ENCODE measurements around the gene NEDD1.

The NEDD1 gene

GRCh38 chr12:96912943-96913342 lies 5.9 kb downstream of the NEDD1 start:
- DNase-seq (ENCODE audit: low read depth) = no peak
- TF ChIP-seq CTCF (conservative IDR thresholded peaks at IDR 0.05; ENCODE audit: low read depth, low read length) = no peak
- H3K4me3 ChIP-seq (ENCODE audit: low read depth, low read length) = no peak overlapping the region

GRCh38 chr12:96919510-96920210 lies 12.6 kb downstream of the NEDD1 start:
- no peak for DNase-seq (ENCODE audit: low read depth)
- no peak for TF ChIP-seq CTCF (conservative IDR thresholded peaks at IDR 0.05; ENCODE audit: low read depth, low read length)
- no peak overlapping the region for H3K4me3 ChIP-seq (ENCODE audit: low read depth, low read length)

GRCh38 chr12:96948782-96949181 lies 41.7 kb downstream of the NEDD1 start:
- H3K4me3 ChIP-seq (ENCODE audit: low read depth, low read length) = no peak overlapping the region
- DNase-seq (ENCODE audit: low read depth) = peak; percentile 6
- TF ChIP-seq CTCF (conservative IDR thresholded peaks at IDR 0.05; ENCODE audit: low read depth, low read length) = no peak

- TF ChIP-seq CTCF (conservative IDR thresholded peaks at IDR 0.05; ENCODE audit: low read depth, low read length) = no peak
- H3K4me3 ChIP-seq (ENCODE audit: low read depth, low read length) = no peak overlapping the region
- DNase-seq (ENCODE audit: low read depth) = no peak
Observed at GRCh38 chr12:96979532-96979931, 72.5 kb downstream of the NEDD1 start.

- TF ChIP-seq CTCF (conservative IDR thresholded peaks at IDR 0.05; ENCODE audit: low read depth, low read length) = no peak
- peak; percentile 76 for DNase-seq (ENCODE audit: low read depth)
- H3K4me3 ChIP-seq (ENCODE audit: low read depth, low read length) = no peak overlapping the region
Observed at GRCh38 chr12:96980991-96981414, 73.9 kb downstream of the NEDD1 start.

- DNase-seq (ENCODE audit: low read depth) = no peak
- TF ChIP-seq CTCF (conservative IDR thresholded peaks at IDR 0.05; ENCODE audit: low read depth, low read length) = no peak
- H3K4me3 ChIP-seq (ENCODE audit: low read depth, low read length) = no peak overlapping the region
Observed at GRCh38 chr12:96981911-96982310, 74.9 kb downstream of the NEDD1 start.

GRCh38 chr12:96982671-96983070 lies 75.6 kb downstream of the NEDD1 start:
- no peak for TF ChIP-seq CTCF (conservative IDR thresholded peaks at IDR 0.05; ENCODE audit: low read depth, low read length)
- no peak for DNase-seq (ENCODE audit: low read depth)

More at GRCh38 chr12:96982671-96983070, 75.6 kb downstream of the NEDD1 start:
- no peak overlapping the region for H3K4me3 ChIP-seq (ENCODE audit: low read depth, low read length)

Measured in choroid plexus epithelial cell (primary cell).